Mesenchymal stem cell (in vitro differentiated cells and primary cell): ENCODE data around the gene CEP350.

Source experiments
- DNase-seq: peaks from one replicate; pipeline ENCODE4 v3.0.0-alpha.2; 2013
- H2AFZ ChIP-seq: one replicate; pipeline ENCODE4 v1.6.1; 2013; ENCODE audit warnings: low read depth, mild to moderate bottlenecking, control low read depth, inconsistent platforms, low read length, moderate library complexity
- H2AK5ac ChIP-seq: 2 replicates; pipeline ENCODE4 v1.6.1; 2013; ENCODE audit warnings: low read length, moderate library complexity, mild to moderate bottlenecking, inconsistent platforms; ENCODE audit not compliant: severe bottlenecking
- H2BK120ac ChIP-seq: one replicate; pipeline ENCODE4 v1.6.1; 2013; ENCODE audit warnings: low read depth, mild to moderate bottlenecking, inconsistent platforms, low read length, moderate library complexity
- H2BK12ac ChIP-seq, 2 experiments: one replicate each; pipeline ENCODE4 v1.6.1; 2013; ENCODE audit warnings: inconsistent platforms in 2 of 2, low read length in 2 of 2, mild to moderate bottlenecking in 2 of 2, moderate library complexity in 2 of 2, control low read depth in 1 of 2
- H2BK15ac ChIP-seq: one replicate; pipeline ENCODE4 v1.6.1; 2013; ENCODE audit warnings: mild to moderate bottlenecking, low read depth, inconsistent platforms; ENCODE audit not compliant: poor library complexity, severe bottlenecking
- H2BK5ac ChIP-seq: 2 replicates; pipeline ENCODE4 v1.6.1; 2013; ENCODE audit warnings: low read depth, mild to moderate bottlenecking, low read length, control low read depth, inconsistent platforms; ENCODE audit not compliant: poor library complexity, severe bottlenecking
- H3K14ac ChIP-seq, 2 experiments: one replicate each; pipeline ENCODE4 v1.6.1; 2013; ENCODE audit warnings: inconsistent platforms in 2 of 2, low read length in 2 of 2, control low read depth in 1 of 2, mild to moderate bottlenecking in 1 of 2, moderate library complexity in 1 of 2
- H3K18ac ChIP-seq, 2 experiments: one replicate each; pipeline ENCODE4 v1.6.1; 2013; ENCODE audit warnings: inconsistent platforms in 2 of 2, low read length in 2 of 2, control low read depth in 1 of 2, low read depth in 1 of 2, mild to moderate bottlenecking in 1 of 2
- H3K23ac ChIP-seq, 2 experiments: one replicate each; pipeline ENCODE4 v1.6.1; 2013; ENCODE audit warnings: inconsistent platforms in 2 of 2, low read length in 2 of 2, mild to moderate bottlenecking in 2 of 2, moderate library complexity in 2 of 2, control low read depth in 1 of 2
- H3K27ac ChIP-seq: 2 replicates; pipeline ENCODE4 v1.5.1; 2013; ENCODE audit warnings: mild to moderate bottlenecking, moderate library complexity, low read length, control low read depth, inconsistent platforms; ENCODE audit not compliant: poor library complexity, severe bottlenecking
- H3K27me3 ChIP-seq, 2 experiments: 2 replicates each; pipeline versions ENCODE4 v1.6.1 to v1.7.0; 2013; ENCODE audit warnings: low read length in 2 of 2, mild to moderate bottlenecking in 2 of 2, moderate library complexity in 2 of 2, control low read depth in 1 of 2, inconsistent platforms in 1 of 2; ENCODE audit not compliant: control insufficient read depth in 1 of 2, insufficient read depth in 1 of 2
- H3K36me3 ChIP-seq, 2 experiments: 2 replicates each; pipeline versions ENCODE4 v1.6.1 to v1.7.0; 2013; ENCODE audit warnings: low read length in 2 of 2, control low read depth in 1 of 2, inconsistent platforms in 1 of 2, low read depth in 1 of 2, mild to moderate bottlenecking in 1 of 2; ENCODE audit not compliant: insufficient read depth in 2 of 2, control insufficient read depth in 1 of 2
- H3K4ac ChIP-seq, 2 experiments: one replicate each; pipeline ENCODE4 v1.6.1; 2013; ENCODE audit warnings: inconsistent platforms in 2 of 2, low read length in 2 of 2, mild to moderate bottlenecking in 2 of 2, moderate library complexity in 2 of 2, control low read depth in 1 of 2, low read depth in 1 of 2
- H3K4me1 ChIP-seq: 2 replicates; pipeline ENCODE4 v1.6.1; 2013; ENCODE audit warnings: low read depth, low read length, control low read depth; ENCODE audit not compliant: control insufficient read depth, insufficient read depth
- H3K4me2 ChIP-seq: 2 replicates; pipeline ENCODE4 v1.6.1; 2013; ENCODE audit warnings: low read length, mild to moderate bottlenecking, inconsistent platforms; ENCODE audit not compliant: poor library complexity, severe bottlenecking
- H3K4me3 ChIP-seq, 2 experiments: 2 replicates each; pipeline versions ENCODE4 v1.5.1 to v1.7.0; 2013; ENCODE audit warnings: low read length in 2 of 2, mild to moderate bottlenecking in 2 of 2, control low read depth in 1 of 2, low read depth in 1 of 2; ENCODE audit not compliant: insufficient read depth in 1 of 2
- H3K79me1 ChIP-seq: replicated peaks from 2 replicates; pipeline ENCODE4 v1.6.1; 2013; ENCODE audit warnings: mild to moderate bottlenecking, control low read depth, low read length, inconsistent platforms; ENCODE audit not compliant: poor library complexity, severe bottlenecking
- H3K9ac ChIP-seq: 2 replicates; pipeline ENCODE4 v1.7.0; 2013; ENCODE audit warnings: mild to moderate bottlenecking, low read length, moderate library complexity
- H3K9me3 ChIP-seq: 2 replicates; pipeline ENCODE4 v1.7.0; 2013; ENCODE audit warnings: mild to moderate bottlenecking, low read length; ENCODE audit not compliant: control insufficient read depth
- H4K8ac ChIP-seq: one replicate; pipeline ENCODE4 v1.6.1; 2013; ENCODE audit warnings: inconsistent platforms, mild to moderate bottlenecking, low read length, moderate library complexity
- H4K91ac ChIP-seq: one replicate; pipeline ENCODE4 v1.6.1; 2013; ENCODE audit warnings: mild to moderate bottlenecking, low read length, inconsistent platforms
- WGBS: methylation state at CpG from one replicate; pipeline ENCODE4 v1.1.7; 2013; ENCODE audit warnings: mixed read lengths; 5-methylcytosine and 5-hydroxymethylcytosine counted together

Gene CEP350

DNA sequence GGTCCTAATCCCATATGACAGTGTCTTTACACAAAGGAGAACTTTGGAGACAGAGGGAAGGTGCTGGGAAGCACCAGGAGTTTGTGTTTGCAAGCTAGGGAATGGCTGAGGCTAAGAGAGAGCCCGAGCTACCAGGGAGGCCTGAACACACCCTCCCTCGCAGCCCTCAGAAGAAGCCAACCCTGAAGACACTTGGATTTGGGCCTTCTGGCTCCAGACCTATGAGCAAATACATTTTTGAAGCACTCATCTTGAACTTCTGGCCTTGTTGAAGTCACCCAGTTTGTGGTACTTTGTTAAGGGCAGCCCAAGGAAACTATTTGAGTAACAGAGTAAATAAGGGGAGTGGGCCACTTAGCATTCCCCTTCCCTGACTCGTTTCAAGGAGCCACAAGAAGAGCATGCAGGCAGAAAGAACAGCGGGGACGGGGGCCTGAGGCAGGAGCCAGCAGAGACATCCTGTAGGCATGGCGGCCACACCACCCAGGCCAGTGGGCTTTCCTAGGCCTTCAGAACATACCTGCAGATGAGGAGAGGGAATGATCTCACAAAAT, 186.8 kb downstream of the CEP350 start:
- Histone ChIP-seq H3K4me1 (no peaks in the 10 kb centered on the region), H2BK5ac (no peak overlapping the region), H3K4me2 (no peak overlapping the region), H2BK120ac (no peak overlapping the region), H2AK5ac (no peak overlapping the region), H3K36me3 (no peaks in the 10 kb centered on the region), H2BK12ac (no peak overlapping the region), H3K4me3 (no peak overlapping the region), H3K79me1 (no peaks in the 10 kb centered on the region), H4K8ac (no peak overlapping the region), H2BK15ac (no peak overlapping the region), H3K27ac (no peak overlapping the region), H4K91ac (no peak overlapping the region), H3K4ac (no peak overlapping the region), H3K18ac (no peak overlapping the region), H2AFZ (no peak overlapping the region), H3K27me3 (no peaks in the 10 kb centered on the region), H3K14ac (no peak overlapping the region), H3K9ac (no peak overlapping the region), H3K9me3 (no peaks in the 10 kb centered on the region), H3K23ac (no peak overlapping the region)
- DNase-seq, result no peak
- 82% methylated on average over 5 of the region's 6 CpGs for WGBS

DNA sequence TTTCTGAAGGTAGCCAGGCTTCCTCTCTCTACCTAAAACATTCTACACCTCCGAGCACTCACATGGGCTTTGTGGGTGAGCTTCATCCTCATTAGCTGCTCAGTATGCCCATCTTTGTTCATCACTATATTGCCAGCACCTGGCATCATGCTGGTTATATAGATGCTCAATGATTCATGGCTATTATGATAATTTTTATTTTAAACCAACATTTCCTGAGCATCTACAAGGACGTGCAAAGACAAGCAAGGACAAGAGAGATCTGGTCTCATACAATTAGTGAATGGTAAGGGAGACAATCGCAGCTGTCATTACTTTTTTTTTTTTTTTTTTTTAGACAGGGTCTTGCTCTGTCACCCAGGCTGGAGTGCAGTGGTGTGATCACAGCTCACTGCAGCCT, 188.7 kb downstream of the CEP350 start:
- Histone ChIP-seq H2BK5ac (no peak overlapping the region), H3K79me1 (no peaks in the 10 kb centered on the region), H2BK15ac (no peak overlapping the region), H3K27ac (no peak overlapping the region), H3K4me3 (no peak overlapping the region), H3K4ac (no peak overlapping the region), H2BK12ac (no peak overlapping the region), H2AK5ac (no peak overlapping the region), H4K8ac (no peak overlapping the region), H3K27me3 (no peaks in the 10 kb centered on the region), H3K9me3 (no peaks in the 10 kb centered on the region), H3K4me1 (no peaks in the 10 kb centered on the region), H3K18ac (no peak overlapping the region), H2BK120ac (no peak overlapping the region), H3K9ac (no peak overlapping the region), H3K36me3 (no peaks in the 10 kb centered on the region), H3K14ac (no peak overlapping the region), H3K4me2 (no peak overlapping the region), H2AFZ (no peak overlapping the region), H3K23ac (no peak overlapping the region), H4K91ac (no peak overlapping the region)
- DNase-seq, result no peak
- WGBS, result 83% methylated on average over 3 of the region's 3 CpGs

DNA sequence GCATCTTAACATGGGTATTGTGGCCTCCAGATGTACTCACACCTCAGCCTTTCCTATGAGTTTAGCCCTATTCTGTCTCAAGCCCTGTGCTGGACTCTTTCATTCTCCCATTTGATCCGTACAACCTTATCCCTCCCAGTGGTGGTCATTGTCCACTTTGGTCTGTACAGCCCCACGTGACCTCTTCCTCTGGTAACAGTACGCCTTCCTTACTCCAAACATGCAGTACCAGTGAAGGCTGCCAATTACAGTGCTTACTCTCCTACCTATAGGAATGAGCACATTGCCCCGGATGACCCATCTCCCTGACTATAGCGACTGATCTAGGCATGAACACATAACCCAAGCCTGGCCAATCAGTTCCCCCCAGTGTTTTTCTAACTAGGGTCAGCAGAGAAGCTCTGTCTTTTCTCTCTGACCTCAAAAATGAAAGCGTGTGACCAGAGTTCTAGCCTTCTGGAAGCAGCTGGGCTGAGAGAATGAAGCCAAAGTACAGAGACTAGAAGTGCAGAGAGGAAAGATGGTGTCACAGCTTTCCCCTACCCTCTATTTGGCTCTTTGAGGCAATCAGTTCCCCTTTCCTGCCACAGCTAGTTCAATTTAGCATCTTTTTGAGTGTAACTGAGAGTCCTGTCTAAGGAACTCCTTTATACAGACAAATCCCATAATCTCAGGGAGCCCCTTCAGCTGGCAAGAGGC, 190.2 kb downstream of the CEP350 start:
- H3K14ac ChIP-seq, result no peak overlapping the region
- no peaks in the 10 kb centered on the region for H3K36me3 ChIP-seq
- H3K23ac ChIP-seq, result no peak overlapping the region
- H3K79me1 ChIP-seq, result no peaks in the 10 kb centered on the region
- no peak for DNase-seq
- peak overlapping the region; percentile 18 for H2AFZ ChIP-seq
- H2AK5ac ChIP-seq, result no peak overlapping the region
- no peak overlapping the region for H2BK12ac ChIP-seq
- 87% methylated on average over 6 of the region's 6 CpGs for WGBS
- H2BK15ac ChIP-seq, result no peak overlapping the region
- H3K27me3 ChIP-seq, result no peaks in the 10 kb centered on the region
- no peak overlapping the region for H3K9ac ChIP-seq
- no peak overlapping the region for H3K4me3 ChIP-seq
- no peak overlapping the region for H4K8ac ChIP-seq
- no peak overlapping the region for H3K27ac ChIP-seq
- H2BK120ac ChIP-seq, result no peak overlapping the region
- no peak overlapping the region for H3K18ac ChIP-seq
- H4K91ac ChIP-seq, result no peak overlapping the region
- H3K4me2 ChIP-seq, result no peak overlapping the region
- no peaks in the 10 kb centered on the region for H3K9me3 ChIP-seq
- no peaks in the 10 kb centered on the region for H3K4me1 ChIP-seq
- H2BK5ac ChIP-seq, result no peak overlapping the region
- no peak overlapping the region for H3K4ac ChIP-seq

DNA sequence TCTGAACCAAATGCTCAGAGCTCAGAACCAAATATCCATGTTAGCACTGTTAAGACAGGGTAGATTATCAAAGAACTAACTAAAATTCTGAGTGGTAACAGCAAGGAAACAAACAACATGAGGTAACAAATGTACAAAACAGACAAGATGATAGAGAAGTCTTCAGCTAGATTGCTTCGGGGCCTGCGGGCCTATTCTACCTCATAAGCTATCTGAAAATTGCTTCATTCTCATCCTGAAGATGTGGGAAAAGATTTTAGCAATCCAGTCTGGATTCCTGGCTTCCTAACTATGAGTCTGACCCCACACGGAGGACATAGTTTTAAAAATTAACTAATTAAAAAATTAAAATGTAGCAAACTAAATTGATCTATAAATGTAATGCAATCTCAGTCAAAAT, 190.8 kb downstream of the CEP350 start:
- no peak overlapping the region for H3K9ac ChIP-seq
- H3K4me3 ChIP-seq, result no peak overlapping the region
- H3K23ac ChIP-seq, result no peak overlapping the region
- H2BK5ac ChIP-seq, result no peak overlapping the region
- WGBS, result 100% methylated on average over 2 of the region's 3 CpGs
- H3K27ac ChIP-seq, result no peak overlapping the region
- H2AK5ac ChIP-seq, result no peak overlapping the region
- no peak overlapping the region for H3K18ac ChIP-seq
- H3K4me1 ChIP-seq, result no peaks in the 10 kb centered on the region
- H2AFZ ChIP-seq, result peak overlapping the region; percentile 18
- no peak overlapping the region for H3K14ac ChIP-seq
- H4K8ac ChIP-seq, result no peak overlapping the region
- no peak overlapping the region for H4K91ac ChIP-seq
- H2BK12ac ChIP-seq, result no peak overlapping the region
- H3K4ac ChIP-seq, result no peak overlapping the region
- no peak overlapping the region for H2BK120ac ChIP-seq
- no peak for DNase-seq
- H3K27me3 ChIP-seq, result no peaks in the 10 kb centered on the region
- H3K36me3 ChIP-seq, result no peaks in the 10 kb centered on the region
- no peaks in the 10 kb centered on the region for H3K9me3 ChIP-seq
- H3K79me1 ChIP-seq, result no peaks in the 10 kb centered on the region
- no peak overlapping the region for H3K4me2 ChIP-seq
- no peak overlapping the region for H2BK15ac ChIP-seq
